Activated T-helper 1 cell treated with anti-CD3 and anti-CD28 coated beads, Interleukin-2, amount 50 U/mL, for 16 hours (primary cell): Measurements from ENCODE around the gene SHISAL2A.

Experiments
- DNase-seq, 2 donors: peaks; one replicate each; pipeline ENCODE4 v3.0.0-alpha.2; 2020; ENCODE audit warnings: low read depth in 1 of 2, low spot score in 1 of 2

SHISAL2A gene

DNA sequence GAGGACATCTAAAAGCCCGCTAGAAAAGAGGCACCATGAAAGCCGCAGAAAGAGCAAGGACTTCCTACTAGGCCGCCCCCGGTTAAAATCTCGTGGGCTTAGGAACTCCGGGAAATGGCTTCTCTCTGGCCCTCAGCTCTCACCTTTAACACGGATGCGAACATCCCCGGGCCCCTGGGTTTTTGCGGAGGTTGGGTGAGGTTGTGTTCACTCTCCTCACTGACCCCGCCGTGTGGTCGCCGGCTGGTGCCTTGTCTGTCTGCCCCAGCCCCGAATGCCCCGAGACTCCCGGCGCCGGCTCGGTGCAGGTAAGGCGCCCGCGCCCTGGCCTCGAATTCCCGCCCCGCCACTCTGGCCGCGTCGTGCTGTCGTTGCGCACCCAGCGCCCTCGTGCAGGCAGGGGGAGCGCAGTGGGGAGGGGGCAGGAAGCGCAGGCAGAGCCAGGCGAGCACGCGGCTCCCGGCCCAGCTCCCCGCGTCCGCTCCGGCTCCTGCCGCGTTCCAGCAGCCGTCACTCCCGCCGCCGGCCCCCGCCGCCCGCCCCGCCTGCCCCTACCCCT, at the start of gene SHISAL2A:
Gene SHISAL2A, plus strand, starts transcription at position 437 of the 559 bp plus-strand sequence. CDS start 326 bp downstream, outside the sequence.
- peak; percentile 49 to 58 for DNase-seq

DNA sequence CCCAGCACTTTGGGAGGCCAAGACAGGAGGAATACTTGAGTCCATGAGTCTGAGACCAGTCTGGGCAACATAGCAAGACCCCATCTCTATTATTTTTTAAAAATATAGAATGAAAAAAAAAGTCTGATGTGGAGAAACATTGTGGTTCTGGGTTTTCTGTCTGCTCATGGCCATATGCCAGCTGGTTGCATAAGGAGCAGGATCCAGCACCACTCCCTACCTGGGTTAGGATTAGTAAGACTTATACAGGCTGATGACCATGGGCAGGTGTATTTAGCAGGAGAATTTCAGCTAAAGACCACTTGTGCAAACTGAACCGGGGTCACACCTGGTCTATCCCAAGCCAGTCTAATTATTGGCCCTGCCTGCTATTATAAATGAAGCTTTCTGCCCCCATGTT, 47.5 kb upstream of the SHISAL2A start:
- DNase-seq, result no peak

DNA sequence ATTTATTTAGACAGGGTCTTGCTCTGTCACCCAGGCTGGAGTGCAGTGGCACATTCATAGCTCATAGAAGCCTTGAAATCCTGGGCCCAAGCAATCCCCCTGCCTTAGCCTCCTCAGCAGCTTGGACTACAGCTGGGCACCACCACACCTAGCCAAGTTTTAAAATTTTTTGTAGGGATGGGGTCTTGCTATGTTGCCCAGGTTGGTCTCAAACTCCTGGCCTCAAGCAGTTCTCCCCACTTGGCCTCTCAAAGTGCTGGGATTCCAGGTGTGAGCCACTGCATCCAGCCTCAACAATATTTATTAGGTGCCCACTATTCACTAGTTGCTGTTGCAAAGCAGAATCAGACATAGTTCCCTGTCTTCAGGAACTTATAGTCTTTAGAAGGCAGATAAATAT, 44.9 kb upstream of the SHISAL2A start:
- no peak for DNase-seq

DNA sequence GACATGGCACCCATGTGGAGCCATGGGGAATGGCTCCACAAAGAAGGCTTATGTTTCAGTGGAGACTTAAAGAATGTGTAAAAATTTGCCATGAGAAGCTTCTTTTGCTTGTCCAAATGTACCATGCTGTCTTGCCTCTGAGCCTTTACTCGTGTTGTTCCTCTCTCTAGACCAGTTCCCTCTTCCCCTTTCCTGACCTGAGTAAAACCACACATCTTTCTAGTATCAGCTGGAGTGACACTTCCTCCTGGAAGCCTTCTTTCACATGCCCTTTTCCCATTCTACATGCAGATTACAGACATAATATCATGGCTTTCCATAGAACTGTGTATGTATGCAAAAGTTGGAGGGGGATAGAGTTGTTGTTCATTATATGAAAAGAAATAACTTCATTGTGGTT, 44.4 kb upstream of the SHISAL2A start:
- DNase-seq, result no peak

DNA sequence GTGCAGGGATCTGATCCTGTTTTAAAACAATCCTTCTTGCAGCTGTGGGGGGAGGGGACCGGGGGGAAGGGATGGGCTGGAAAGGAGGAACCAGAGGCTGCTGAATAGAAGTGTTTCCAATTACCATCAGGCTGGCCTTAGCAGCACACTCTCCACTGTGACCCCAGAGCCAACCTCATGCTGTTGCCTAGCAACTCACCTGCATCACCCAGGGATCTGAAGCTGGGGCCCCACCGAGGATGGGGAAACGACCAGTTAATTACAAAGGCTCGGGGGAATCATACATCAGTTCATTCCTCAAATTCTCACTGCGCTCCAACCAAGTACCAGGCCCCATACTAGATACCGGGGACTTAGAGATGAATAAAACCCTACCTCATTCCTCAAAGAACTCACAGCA, 42.7 kb upstream of the SHISAL2A start:
- no peak for DNase-seq

DNA sequence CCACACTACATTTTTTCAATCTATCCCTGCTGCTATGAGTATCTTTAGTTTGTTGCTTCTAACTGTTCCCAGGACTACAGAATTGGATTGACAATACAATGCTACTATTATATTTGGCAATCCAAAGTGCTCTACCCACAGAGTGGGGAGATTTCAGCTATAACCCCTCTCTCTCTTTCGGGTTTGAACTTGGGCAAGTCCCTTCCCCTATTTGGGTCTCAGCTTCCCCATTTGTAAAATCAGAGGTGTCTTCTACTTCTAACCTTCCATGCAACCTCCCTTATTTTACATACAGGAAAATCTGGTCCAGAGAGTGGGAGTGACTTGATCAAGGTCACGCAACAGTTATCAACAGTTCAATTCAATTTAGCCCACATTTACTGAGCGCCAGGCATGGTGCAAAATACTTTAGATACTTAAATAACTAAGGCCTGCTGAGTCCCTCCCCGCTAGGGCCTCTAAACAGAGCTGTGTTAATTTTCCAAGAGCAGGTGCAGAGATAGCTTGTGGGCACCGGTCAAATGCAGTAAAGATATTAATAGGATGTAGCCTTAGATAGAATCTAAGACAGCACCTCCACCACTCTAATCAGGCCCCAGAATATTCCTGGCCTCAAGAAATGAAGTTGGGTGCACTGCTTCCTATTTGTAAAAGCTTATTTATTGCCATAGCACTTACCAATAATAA, 40.2 kb upstream of the SHISAL2A start:
- DNase-seq, result no peak

DNA sequence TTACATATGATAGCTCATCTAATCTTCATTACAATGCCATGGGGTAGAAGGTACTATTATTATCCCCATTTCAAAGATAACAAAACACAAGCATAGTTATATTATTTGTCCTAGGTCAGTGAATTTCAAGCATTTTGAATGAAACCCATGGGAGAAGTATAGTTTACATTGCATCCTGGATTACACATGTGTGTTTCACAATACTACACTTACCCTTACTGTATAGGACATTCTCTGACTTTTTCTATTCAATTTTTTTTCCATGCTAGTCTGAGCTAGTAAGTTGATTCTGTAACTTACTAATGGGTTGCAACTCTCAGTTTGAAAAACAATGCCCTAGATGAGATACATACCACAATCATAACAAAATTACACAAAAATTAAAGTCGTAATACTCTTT, 39.5 kb upstream of the SHISAL2A start:
- no peak for DNase-seq

DNA sequence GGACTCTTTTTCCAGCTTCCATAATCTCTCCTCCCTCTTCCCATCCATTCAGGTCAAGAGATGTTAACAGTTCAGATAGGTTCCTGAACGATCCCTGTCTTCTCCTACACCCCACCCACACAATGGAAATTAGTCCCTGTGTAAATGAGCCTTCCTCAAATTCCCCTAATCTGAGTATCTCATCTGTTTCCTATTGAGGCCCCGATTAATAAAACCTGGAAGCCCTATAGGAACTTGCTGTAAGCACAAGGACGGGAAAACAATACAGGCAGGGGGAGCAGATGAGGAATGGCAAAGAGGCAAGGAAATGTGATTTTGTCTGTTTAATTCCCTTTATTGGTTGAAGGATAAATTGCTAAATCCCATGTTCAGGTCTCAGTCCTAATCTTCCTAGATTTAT, 37.9 kb upstream of the SHISAL2A start:
- no peak for DNase-seq

DNA sequence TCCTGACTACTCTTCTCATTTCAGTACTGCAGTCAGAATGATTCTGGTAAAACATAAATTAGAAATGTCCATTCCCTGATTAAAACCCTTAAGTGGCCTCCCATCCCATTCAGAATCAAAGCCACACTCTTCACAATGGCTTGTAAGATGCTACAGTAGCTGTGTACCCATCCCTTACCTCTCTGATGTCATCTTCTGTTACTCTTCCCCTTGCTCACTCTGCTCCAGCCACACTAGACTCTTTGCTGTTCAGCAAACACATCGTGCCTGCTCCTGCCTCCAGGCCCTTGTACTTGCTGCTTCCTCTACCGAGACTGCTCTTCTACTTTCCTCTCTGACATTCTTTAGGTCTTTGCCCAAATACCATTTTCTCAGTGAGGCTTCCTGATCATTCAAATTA, 35.1 kb upstream of the SHISAL2A start:
- DNase-seq, result no peak

DNA sequence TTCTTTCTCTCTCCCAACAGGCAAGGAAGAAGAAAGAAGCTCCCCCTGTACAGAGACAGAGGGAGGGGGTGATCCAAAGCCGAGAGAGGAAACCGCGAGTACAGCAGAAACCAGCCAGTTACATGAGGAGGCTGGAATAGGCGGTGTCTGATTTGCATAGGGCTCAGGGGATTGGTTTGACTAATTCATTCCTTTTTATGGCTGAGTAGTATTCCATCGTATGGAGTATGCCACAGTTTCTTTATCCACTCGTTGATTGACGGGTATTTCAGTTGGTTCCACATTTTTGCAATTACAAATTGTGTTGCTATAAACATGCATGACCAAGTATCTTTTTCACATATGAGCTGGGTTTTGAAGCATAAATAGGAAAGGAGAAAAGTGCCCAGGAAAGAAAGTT, 34.2 kb upstream of the SHISAL2A start:
- no peak for DNase-seq

DNA sequence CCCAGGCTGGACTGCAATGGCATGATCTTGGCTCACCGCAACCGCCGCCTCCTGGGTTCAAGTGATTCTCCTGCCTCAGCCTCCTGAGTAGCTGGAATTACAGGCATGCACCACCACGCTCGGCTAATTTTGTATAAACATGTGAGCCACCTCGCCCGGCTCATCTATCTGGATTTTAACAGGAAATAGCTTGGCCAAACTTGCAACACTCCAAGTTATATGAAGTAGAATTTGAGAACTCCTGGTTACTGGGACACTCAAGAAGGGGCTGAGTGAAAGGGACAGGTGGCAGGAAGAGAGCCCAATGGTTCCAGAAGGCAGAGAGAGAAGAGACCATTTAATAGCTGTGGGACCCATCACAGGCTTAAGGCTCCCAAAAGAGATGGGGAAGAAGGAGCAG, 33.7 kb upstream of the SHISAL2A start:
- no peak for DNase-seq

DNA sequence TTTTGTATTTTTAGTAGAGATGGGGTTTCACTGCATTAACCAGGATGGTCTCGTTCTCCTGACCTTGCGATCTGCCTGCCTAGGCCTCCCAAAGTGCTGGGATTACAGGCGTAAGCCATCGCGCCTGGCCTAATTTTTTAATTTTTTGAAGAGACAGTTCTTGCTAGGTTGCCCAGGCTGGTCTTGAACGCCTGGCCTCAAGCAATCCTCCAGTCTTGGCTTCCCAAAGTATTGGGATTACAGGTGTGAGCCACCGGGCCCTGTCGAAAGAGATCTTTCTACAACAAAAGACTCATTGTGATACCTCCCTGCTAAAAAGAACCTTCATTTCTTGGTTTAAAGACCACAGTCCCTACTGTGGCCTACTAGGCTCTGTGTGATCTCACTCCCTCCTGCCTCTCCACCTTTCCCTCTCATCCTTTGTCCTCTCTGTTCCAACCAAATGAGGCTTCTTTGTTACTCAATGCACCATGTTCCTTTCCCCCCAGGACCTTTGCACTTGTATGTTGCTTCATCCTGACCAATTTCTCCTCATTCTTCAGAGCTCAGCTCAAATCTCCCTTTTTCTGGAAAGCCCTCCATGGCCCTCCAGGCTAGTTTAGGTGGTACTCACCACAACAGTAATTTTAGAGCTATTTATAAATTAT, 32.3 kb upstream of the SHISAL2A start:
- DNase-seq, result no peak

DNA sequence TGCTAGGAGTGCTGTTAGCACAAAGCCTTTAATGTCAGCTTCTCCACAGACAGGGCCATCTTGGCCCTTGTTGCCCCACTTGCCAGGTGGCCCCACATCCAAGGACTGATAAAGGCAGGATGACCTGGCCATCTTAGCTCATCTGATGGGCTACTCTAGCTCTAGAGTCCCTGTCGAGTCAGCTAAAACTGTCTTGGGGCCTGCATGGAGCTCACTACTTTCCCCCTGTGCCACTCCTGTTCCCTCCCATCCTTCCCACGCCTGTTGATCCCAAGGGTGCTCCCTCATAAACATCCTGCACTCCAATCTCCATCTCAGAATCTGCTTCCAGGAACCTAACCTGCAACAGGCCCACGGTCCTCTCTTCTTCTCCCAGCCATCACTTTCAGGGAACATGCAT, 31.4 kb upstream of the SHISAL2A start:
- DNase-seq, result no peak

DNA sequence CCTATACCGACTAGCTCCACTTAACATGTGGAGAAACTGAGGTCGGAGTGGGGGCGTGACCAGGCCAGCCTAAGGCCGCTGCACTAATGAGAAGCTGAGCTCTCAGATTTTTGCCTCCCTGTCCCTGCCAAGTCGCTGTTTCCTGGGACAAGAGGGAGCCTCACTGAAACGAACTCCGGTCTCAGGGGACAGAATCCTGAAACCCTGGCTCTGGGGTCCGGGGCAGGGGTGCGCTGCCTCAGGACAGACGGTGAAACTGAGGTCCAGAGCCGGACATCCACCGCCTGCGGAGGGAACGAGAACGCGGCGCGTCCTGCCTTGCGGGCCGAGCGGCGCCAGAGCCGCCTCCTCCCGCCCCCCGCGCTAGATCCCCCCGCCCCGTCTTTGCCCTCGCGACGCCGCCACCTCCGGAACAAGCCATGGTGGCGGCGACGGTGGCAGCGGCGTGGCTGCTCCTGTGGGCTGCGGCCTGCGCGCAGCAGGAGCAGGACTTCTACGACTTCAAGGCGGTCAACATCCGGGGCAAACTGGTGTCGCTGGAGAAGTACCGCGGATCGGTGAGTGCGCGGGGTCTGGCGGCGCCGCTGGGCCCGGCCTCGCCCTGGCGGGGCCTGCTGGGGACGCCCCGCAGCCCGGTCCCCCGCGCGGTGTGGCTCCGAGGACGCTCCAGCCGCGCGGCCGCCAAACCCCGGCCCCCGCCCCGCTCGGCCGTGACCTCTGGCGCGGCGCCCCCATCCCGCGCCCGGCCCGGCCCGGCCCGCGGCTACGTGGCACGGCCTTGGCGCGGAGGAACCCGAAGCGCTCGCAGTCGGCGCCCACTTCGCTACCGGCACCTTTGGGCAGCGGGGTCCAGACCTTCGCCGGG, 30.7 kb upstream of the SHISAL2A start, which contains the start of gene GPX7:
Gene GPX7, plus strand, starts transcription at position 381 of the 865 bp plus-strand sequence. Its CDS starts 39 bp downstream, at position 420.
- peak; percentile 32 to 38 for DNase-seq

DNA sequence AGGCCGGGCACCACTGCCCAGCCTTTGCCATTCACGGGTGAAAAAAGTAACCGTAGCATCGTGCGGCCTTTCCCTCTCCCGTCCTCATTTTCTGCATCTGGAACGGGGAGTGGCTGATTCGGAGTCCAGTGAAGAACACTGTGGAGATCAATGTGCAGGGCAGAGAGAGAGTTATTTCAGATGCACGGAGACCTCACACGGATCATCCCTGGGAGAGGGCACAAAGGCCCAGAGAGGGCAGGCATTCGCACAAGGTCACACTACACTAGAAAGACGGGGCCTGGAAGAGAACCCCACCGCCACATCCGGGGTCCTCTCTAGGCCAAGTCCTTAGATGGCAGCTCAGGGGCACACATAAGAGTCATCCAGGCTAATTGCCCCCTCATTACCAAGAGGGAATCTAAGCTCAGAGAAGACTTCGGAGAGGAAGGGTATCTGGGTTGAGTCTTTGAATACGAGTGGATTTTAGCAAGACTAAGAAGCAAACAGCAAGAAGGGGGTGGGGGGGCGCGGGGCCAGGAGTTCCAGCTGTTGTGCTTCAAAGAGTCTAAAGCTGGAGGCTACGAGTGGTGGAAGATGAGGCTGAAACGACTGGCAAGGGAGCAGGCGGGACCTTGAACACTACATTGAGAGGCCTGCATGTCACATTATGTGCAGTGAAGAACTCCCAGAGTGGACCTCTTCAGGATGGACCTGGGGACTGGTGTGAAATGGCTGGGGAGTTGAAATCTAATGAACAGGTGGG, 29.9 kb upstream of the SHISAL2A start:
- no peak for DNase-seq

DNA sequence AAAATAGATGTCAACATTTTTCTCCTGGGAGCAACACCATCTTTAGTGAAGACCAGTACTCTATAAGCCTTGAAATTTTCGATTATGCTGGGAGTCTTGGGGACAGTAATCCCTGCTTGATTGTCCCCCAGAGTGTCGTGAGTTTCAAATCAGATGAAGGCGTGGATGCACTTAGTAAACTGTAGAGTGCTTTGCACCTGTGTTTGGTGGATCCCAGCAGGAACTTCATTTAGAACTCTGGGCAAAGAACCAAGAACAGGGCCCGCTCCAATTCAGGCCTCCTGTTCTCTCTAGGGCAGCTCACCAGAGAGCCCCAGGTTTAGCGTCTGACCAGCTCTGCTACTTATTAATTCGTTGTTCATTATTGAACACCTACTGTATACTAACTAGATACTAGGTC, 29.3 kb upstream of the SHISAL2A start:
- no peak for DNase-seq

DNA sequence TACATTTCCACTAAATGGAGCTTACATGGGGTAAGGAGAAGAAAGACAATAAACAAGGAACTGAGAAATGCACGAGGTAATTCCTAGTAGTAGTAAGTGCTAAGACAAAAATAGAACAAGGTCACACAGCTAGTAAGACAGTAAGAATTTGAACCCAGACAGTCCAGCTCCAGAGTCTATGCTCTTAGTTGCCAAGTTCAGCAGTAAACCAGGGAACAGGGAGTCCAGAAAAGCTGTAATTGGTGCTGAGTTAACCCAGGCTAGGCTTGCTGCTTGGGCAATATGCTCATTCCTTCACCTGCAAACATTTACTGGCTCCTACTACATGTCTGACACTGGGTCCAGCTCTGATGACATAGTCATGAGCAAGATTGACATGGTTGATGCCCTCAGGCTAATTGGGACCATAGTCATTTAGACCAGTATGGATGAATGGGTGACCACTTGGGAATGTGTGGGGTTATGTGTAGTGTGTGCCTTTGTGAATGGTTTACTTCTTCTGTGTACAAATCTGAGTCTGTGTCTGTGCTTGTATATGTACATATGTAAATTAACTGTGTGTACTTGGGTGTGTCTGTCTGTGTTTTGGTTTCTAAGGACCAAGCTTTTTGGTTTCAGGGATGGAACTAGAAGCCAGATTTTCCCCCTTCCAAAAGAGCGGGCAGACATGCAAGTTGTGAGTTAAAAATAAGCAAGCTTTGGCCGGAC, 28.8 kb upstream of the SHISAL2A start:
- DNase-seq, result no peak

DNA sequence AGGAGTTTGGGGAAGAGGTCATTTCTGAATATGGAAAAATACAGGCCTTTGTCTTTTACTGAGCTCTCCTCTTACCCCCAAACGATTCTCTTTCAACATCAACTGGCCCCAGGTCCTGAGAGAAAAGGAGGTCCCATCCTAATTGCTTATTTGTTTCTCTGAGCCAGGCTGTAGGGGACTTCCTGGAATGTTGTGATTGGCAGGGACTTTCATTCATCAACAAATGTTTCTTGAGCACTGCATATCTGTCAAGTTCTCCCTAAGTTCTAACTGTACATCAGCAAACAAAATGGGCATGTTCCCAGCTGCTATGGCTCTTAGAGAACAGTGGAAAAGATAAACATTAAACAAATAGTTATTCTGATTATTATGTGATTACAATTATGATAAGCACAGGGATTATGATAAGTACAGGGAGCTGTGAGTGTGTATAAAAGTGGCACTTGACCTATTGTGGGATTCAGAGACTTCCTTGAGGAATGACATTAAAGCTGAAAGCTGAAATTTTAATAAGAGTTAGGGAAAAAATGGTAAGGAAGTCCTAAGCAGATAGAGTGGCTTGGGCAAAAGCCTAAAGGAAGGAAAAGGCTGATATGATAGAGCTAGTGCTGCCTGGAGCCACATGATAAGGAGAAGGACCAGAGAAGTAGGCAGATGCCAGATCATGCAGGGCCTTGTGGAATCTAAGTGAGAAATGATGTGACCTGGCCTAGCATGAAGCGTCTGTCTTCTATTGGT, 19.2 kb upstream of the SHISAL2A start:
- DNase-seq, result no peak

DNA sequence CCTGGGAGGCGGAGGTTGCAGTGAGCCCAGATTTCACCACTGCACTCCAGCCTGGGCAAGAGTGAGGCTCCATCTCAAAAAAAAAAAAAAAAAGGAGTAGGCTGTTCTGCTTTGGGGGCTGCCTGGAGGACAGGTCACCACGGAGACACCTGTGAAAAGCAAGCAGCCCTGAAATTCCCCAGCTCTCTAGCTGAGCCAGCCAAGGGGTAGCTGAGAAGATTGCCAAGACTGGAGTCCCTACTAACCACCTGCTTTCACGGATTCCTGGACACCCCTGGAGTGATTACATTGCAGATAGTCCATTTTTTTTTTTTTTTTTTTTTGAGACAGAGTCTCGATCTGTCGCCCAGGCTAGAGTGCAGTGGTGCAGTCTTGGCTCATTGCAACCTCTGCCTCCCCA, 18.3 kb upstream of the SHISAL2A start:
- DNase-seq, result no peak
